Tibial nerve (tissue), 4 donors: ENCODE results near the gene RIF1. TPM values are rescaled to one million over a fixed set of nuclear protein-coding genes. Genes with fewer than 3 reads are reported as not detected.

Source experiments
- DNase-seq, 2 donors: peaks; one replicate each; pipeline ENCODE4 v3.0.0-alpha.2; 2019; ENCODE audit warnings: low spot score in 2 of 2
- H3K27ac ChIP-seq, 4 donors: fragments of 200-600 bp; sonication (generic) in 3 of 4; one replicate each; pipeline ENCODE4 v1.5.1; 2017 to 2019; ENCODE audit warnings: mild to moderate bottlenecking in 1 of 4
- H3K27me3 ChIP-seq, 2 donors: fragments of 200-600 bp; sonication (generic) in 1 of 2; one replicate each; pipeline versions ENCODE4 v1.5.1 to v1.6.0; 2017 to 2019
- H3K36me3 ChIP-seq, 3 donors: fragments of 200-600 bp; sonication (generic); one replicate each; pipeline ENCODE4 v1.5.1; 2018 to 2019
- H3K4me1 ChIP-seq, 4 donors: fragments of 200-600 bp; sonication (generic) in 3 of 4; one replicate each; pipeline ENCODE4 v1.5.1; 2017 to 2019
- H3K4me3 ChIP-seq, 4 donors: fragments of 200-600 bp; sonication (generic) in 3 of 4; one replicate each; pipeline ENCODE4 v1.5.1; 2017 to 2019; ENCODE audit warnings: mild to moderate bottlenecking in 1 of 4, moderate library complexity in 1 of 4
- H3K9me3 ChIP-seq, 4 donors: fragments of 200-600 bp; sonication (generic) in 3 of 4; one replicate each; pipeline ENCODE4 v1.5.1; 2017 to 2019
- EP300 ChIP-seq, 2 donors: sonication (generic); formaldehyde crosslinking; IDR thresholded peaks; one replicate each; pipeline ENCODE4 v1.6.1; 2017; ENCODE audit warnings: antibody characterized with exemption in 2 of 2, mild to moderate bottlenecking in 1 of 2
- POLR2A ChIP-seq, 2 donors: fragments of 450-650 bp; IDR thresholded peaks; one replicate each; pipeline ENCODE4 v1.6.1; 2017; ENCODE audit warnings: antibody characterized with exemption in 2 of 2, mild to moderate bottlenecking in 2 of 2, moderate library complexity in 2 of 2
- WGBS, 2 donors: methylation state at CpG; one replicate each; pipeline ENCODE4 v1.1.5; 2018; 5-methylcytosine and 5-hydroxymethylcytosine counted together
- total RNA-seq, 4 donors: library from RNA; depleted of rRNA; stranded (reverse); fragments of >200 nt; gene quantifications; one replicate each; pipeline ENCODE4 v1.1.0, GENCODE V29; 2016
- TF ChIP-seq, protein P1 (sequence below), 5 experiments: fragments of 200-600 bp in 3 of 5; fragments of 450-650 bp in 2 of 5; sonication (generic) in 3 of 5; IDR thresholded peaks; one replicate each; pipeline ENCODE4 v1.5.1; 2016 to 2019; ENCODE audit warnings: antibody characterized with exemption in 5 of 5, mild to moderate bottlenecking in 3 of 5, moderate library complexity in 2 of 5

Gene RIF1, protein sequence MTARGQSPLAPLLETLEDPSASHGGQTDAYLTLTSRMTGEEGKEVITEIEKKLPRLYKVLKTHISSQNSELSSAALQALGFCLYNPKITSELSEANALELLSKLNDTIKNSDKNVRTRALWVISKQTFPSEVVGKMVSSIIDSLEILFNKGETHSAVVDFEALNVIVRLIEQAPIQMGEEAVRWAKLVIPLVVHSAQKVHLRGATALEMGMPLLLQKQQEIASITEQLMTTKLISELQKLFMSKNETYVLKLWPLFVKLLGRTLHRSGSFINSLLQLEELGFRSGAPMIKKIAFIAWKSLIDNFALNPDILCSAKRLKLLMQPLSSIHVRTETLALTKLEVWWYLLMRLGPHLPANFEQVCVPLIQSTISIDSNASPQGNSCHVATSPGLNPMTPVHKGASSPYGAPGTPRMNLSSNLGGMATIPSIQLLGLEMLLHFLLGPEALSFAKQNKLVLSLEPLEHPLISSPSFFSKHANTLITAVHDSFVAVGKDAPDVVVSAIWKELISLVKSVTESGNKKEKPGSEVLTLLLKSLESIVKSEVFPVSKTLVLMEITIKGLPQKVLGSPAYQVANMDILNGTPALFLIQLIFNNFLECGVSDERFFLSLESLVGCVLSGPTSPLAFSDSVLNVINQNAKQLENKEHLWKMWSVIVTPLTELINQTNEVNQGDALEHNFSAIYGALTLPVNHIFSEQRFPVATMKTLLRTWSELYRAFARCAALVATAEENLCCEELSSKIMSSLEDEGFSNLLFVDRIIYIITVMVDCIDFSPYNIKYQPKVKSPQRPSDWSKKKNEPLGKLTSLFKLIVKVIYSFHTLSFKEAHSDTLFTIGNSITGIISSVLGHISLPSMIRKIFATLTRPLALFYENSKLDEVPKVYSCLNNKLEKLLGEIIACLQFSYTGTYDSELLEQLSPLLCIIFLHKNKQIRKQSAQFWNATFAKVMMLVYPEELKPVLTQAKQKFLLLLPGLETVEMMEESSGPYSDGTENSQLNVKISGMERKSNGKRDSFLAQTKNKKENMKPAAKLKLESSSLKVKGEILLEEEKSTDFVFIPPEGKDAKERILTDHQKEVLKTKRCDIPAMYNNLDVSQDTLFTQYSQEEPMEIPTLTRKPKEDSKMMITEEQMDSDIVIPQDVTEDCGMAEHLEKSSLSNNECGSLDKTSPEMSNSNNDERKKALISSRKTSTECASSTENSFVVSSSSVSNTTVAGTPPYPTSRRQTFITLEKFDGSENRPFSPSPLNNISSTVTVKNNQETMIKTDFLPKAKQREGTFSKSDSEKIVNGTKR (N-terminal part only)
- 10 to 100 TPM; 34.3 to 63.1 (median 46.3) TPM for total RNA-seq

DNA sequence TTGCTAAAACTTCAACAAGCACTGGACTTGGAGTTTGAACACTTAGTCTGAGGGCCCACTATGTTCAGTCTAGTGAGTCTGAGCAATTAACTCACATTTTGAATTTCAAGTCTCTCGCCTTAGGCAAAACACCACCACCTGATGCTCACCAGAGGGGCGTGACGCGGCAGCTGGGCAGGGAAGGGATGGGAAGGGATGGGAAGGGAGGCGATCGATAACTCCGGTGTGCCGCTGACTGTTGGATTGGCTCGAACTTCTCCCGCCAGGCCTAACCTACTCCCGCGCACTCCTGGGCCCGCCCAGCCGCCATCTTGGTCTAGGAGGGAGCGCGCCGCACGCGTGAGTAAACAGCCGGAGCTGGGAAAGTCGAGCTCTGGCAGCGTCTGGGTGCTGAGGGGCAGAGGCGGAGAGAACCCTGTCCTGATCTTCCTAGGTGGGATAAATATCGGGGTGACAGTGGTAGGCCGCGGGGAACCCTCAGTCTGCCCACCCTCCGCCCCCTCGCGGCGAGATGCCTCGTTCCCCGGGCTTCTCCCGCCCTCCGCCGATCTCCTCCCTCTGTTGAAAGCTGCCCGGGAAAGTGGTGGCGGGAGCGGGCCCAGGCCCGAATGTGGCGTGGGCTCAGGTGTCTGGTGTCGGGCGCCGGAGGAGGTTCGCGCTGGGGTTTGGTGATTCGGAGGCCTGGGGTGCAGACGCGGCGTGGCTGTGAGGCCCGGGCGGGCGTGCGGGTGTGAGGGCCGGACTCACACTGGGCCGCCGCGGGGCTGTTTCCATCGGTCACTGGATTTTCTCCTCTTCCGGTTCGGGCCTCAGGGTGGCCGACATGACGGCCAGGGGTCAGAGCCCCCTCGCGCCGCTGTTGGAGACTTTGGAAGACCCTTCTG is at the start of gene RIF1:
Gene RIF1 (plus strand): TSS at position 302 of the 884 bp plus-strand sequence. CDS start 522 bp downstream, at position 824.
- H3K4me1 ChIP-seq: peaks cover 0 to 19% (median 9%) of the 10 kb centered on the region in 4 donors
- no peaks in the 10 kb centered on the region for H3K27me3 ChIP-seq
- H3K27ac ChIP-seq: peak within 1 kb of the TSS; percentile 79 to 96 (median 94)
- H3K36me3 ChIP-seq: peaks cover 0 to 23% (median 0%) of the 10 kb centered on the region in 3 donors
- TF ChIP-seq POLR2A (IDR thresholded peaks at IDR 0.05) (no peak), EP300 (IDR thresholded peaks at IDR 0.05) (peak in 1 of 2 donors; percentile 88)
- TF ChIP-seq, protein P1, sequence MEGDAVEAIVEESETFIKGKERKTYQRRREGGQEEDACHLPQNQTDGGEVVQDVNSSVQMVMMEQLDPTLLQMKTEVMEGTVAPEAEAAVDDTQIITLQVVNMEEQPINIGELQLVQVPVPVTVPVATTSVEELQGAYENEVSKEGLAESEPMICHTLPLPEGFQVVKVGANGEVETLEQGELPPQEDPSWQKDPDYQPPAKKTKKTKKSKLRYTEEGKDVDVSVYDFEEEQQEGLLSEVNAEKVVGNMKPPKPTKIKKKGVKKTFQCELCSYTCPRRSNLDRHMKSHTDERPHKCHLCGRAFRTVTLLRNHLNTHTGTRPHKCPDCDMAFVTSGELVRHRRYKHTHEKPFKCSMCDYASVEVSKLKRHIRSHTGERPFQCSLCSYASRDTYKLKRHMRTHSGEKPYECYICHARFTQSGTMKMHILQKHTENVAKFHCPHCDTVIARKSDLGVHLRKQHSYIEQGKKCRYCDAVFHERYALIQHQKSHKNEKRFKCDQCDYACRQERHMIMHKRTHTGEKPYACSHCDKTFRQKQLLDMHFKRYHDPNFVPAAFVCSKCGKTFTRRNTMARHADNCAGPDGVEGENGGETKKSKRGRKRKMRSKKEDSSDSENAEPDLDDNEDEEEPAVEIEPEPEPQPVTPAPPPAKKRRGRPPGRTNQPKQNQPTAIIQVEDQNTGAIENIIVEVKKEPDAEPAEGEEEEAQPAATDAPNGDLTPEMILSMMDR (IDR thresholded peaks at IDR 0.05): peak; percentile 53 to 93 (median 80)
- H3K9me3 ChIP-seq: no peaks in the 10 kb centered on the region
- H3K4me3 ChIP-seq: peak within 1 kb of the TSS; percentile 78 to 95 (median 93)
- WGBS, 2 donors: 0% methylated on average over 26 to 42 of the region's 65 CpGs
- peak; percentile 75 to 81 for DNase-seq

DNA sequence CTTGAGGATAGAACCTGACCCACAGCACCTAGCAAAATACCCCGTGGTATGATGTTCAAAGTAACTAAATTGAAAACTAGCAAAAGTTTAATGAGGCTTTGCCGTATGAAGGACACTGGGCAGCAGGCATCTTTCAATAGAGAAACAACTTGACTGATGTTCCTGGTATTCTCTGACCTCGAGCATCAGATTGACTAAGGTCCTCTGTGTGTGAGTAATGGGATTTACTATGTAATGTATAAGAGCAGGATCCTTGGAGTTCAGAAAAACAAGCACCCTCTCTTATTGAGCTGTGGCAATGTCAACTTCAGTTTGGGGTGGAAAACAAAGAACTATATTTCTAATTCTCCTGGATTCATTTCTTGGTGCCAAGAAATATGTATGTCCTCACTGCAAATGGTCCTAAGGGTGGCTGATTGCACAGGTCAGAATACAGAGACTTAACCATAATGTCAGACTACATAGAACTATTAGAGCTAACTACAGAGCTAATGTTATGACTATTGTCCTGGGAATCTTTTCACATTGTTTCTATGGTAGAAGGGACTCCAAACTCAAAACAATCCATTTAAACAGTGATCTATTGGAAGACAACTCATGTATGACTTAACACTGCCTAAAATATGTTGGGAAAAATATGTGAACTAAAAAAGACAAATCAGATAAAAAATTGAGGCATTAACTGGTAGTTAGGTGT is 47.9 kb upstream of the RIF1 start:
- TF ChIP-seq EP300 (IDR thresholded peaks at IDR 0.05) (no peak), POLR2A (IDR thresholded peaks at IDR 0.05) (no peak)
- TF ChIP-seq, protein P1 (IDR thresholded peaks at IDR 0.05): no peak
- H3K27ac ChIP-seq: peak overlapping the region in 1 of 4 donors; percentile 48
- no peaks in the 10 kb centered on the region for H3K9me3 ChIP-seq
- peaks cover 0 to 20% (median 0%) of the 10 kb centered on the region in 4 donors for H3K4me1 ChIP-seq
- 68% methylated on average over 3 of the region's 3 CpGs for WGBS, 2 donors
- no peak for DNase-seq
- H3K27me3 ChIP-seq: no peaks in the 10 kb centered on the region
- no peak overlapping the region for H3K4me3 ChIP-seq
- H3K36me3 ChIP-seq: no peaks in the 10 kb centered on the region

DNA sequence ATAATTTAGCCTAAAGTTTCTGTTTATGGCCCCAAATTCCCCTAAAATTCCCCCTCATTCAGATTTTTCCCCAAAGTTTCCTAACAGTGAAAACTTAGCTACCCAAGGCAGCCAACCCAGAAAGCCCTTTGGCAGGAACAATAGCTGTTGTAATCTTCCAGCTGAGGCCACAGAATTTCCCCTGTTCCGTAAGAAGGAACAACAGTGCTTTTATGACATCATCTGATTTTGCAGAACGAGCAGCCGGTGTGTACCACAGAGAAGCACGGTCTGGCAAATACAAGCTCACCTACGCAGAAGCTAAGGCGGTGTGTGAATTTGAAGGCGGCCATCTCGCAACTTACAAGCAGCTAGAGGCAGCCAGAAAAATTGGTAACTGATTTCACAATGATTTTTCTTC is 46.0 kb upstream of the RIF1 start:
- DNase-seq: peak in 1 of 2 donors; percentile 43
- no peak for TF ChIP-seq POLR2A (IDR thresholded peaks at IDR 0.05)
- TF ChIP-seq EP300 (IDR thresholded peaks at IDR 0.05): peak in 1 of 2 donors; percentile 70
- TF ChIP-seq, protein P1 (IDR thresholded peaks at IDR 0.05): no peak
- Histone ChIP-seq H3K36me3 (peaks cover 0 to 17% (median 0%) of the 10 kb centered on the region in 3 donors), H3K27ac (peak overlapping the region; percentile 37 to 85 (median 70)), H3K4me3 (peak overlapping the region in 1 of 4 donors; percentile 1), H3K27me3 (no peaks in the 10 kb centered on the region), H3K9me3 (peaks cover 0 to 3% (median 0%) of the 10 kb centered on the region in 4 donors), H3K4me1 (peaks cover 0 to 13% (median 0%) of the 10 kb centered on the region in 4 donors)
- 46 to 49% methylated on average over 8 of the region's 8 CpGs for WGBS, 2 donors

DNA sequence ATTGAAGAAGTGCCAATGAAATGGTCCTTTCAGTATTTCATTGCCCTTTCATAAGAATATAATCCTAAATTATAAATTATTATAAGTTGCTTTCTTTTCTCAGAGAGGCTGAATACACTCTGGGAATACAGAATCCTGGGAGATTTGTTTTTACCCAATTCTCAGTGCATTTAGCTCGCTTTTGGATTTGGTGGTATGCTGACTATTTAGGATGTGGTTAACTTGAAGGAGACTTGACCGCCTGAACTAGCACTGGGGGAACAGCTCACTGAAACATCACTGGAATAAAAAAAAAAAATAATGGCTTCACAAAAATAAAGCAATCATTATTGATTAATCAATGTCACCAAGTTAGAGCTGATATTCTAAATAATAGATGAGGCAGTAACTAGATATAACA is 42.1 kb upstream of the RIF1 start:
- TF ChIP-seq EP300 (IDR thresholded peaks at IDR 0.05) (no peak), POLR2A (IDR thresholded peaks at IDR 0.05) (no peak)
- TF ChIP-seq, protein P1 (IDR thresholded peaks at IDR 0.05): no peak
- Histone ChIP-seq H3K27me3 (no peaks in the 10 kb centered on the region), H3K4me1 (peaks cover 0 to 9% (median 0%) of the 10 kb centered on the region in 4 donors), H3K4me3 (no peak overlapping the region), H3K36me3 (peaks cover 0 to 23% (median 0%) of the 10 kb centered on the region in 3 donors), H3K27ac (no peak overlapping the region), H3K9me3 (peaks cover 0 to 7% (median 0%) of the 10 kb centered on the region in 4 donors)
- DNase-seq: no peak
- 87 to 88% methylated on average over 2 of the region's 2 CpGs for WGBS, 2 donors
